ENCODE measurements around the gene SMAD2. TPM values are rescaled to one million over a fixed set of nuclear protein-coding genes. Genes with fewer than 3 reads are reported as not detected.

Gene SMAD2
- total RNA-seq, 4 donors from 2014 or later: 91.1 to 157 (median 129) TPM

DNA sequence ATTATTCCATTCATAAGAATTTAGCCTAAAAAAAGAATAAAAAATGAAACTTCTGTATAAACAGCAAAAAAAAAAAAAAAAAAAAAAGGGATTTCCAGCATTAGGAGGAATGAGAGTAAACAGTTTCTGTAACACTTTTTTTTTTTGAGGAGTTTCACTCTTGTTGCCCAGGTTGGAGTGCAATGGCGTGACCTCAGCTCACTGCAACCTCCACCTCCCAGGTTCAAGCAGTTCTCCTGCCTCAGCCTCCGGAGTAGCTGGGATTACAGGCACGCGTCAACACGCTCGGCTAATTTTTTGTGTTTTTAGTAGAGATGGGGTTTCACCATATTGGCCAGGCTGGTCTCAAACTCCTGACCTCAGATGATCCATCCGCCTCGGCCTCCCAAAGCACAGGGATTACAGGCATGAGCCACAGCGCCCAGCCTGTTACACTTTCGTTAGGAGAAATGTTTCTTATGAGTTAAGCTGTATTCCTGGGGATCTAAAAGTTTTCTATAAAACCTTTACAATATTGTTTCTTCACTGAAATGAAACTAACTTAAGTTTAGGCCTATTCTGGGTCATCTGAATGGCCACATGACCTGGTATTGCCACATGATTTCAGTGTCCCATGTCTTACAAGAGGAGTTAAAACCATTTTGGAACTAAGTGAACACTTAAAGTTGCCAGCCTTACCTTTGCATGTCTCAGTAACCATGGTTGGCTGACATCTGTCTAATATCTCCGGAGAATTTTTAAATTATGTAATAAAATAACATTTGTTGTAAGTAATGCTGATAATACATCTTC, 17.5 kb downstream of the SMAD2 start:
- H3K27ac ChIP-seq: peak overlapping the region in 1 of 3 donors; percentile 18
- H3K27me3 ChIP-seq: no peaks in the 10 kb centered on the region
- H3K9me3 ChIP-seq: no peaks in the 10 kb centered on the region
- 93 to 96% methylated on average over 11 of the region's 11 CpGs for WGBS, 2 donors
- intact Hi-C loops (cut with DNase I): no loop called here
- peaks cover 20 to 40% of the 10 kb centered on the region in 2 donors for H3K4me1 ChIP-seq
- no peak for DNase-seq
- H3K4me3 ChIP-seq (replicated peaks in 1 of 3): no peak overlapping the region
- TF ChIP-seq, protein P1, sequence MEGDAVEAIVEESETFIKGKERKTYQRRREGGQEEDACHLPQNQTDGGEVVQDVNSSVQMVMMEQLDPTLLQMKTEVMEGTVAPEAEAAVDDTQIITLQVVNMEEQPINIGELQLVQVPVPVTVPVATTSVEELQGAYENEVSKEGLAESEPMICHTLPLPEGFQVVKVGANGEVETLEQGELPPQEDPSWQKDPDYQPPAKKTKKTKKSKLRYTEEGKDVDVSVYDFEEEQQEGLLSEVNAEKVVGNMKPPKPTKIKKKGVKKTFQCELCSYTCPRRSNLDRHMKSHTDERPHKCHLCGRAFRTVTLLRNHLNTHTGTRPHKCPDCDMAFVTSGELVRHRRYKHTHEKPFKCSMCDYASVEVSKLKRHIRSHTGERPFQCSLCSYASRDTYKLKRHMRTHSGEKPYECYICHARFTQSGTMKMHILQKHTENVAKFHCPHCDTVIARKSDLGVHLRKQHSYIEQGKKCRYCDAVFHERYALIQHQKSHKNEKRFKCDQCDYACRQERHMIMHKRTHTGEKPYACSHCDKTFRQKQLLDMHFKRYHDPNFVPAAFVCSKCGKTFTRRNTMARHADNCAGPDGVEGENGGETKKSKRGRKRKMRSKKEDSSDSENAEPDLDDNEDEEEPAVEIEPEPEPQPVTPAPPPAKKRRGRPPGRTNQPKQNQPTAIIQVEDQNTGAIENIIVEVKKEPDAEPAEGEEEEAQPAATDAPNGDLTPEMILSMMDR (IDR thresholded peaks at IDR 0.05): no peak
- TF ChIP-seq POLR2A (IDR thresholded peaks at IDR 0.05): no peak
- no peaks in the 10 kb centered on the region for H3K36me3 ChIP-seq

GRCh38 chr18:47912343-47912742, 18.1 kb downstream of the SMAD2 start:
- no peak for DNase-seq

DNA sequence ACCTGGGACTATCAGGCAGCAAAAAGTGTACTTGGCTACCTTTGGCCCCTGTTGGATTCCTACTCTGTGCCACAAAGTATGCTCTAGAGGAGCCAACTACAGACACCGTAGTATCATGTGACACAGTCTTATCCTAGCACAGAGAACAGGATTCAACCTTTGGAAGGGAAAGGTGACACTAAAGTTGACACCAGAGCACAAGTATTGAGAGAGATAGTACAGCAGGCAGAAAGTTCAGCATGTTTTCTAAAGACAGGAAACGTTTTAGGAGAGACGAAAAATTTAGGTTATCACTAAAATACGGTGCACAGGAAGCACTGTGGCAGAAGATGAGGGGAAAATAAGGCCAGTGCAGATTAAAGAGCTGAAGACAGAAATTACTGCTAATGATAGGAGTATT, 18.6 kb downstream of the SMAD2 start:
- Histone ChIP-seq H3K36me3 (no peaks in the 10 kb centered on the region), H3K27me3 (no peaks in the 10 kb centered on the region), H3K4me1 (peaks cover 17 to 38% of the 10 kb centered on the region in 2 donors), H3K4me3 (replicated peaks in 1 of 3) (no peak overlapping the region), H3K27ac (peak overlapping the region in 1 of 3 donors; percentile 37), H3K9me3 (no peaks in the 10 kb centered on the region)
- DNase-seq: no peak
- intact Hi-C loops (cut with DNase I): no loop called here
- WGBS, 2 donors: 67 to 69% methylated on average over 4 of the region's 4 CpGs
- no peak for TF ChIP-seq POLR2A (IDR thresholded peaks at IDR 0.05)
- TF ChIP-seq, protein P1 (IDR thresholded peaks at IDR 0.05): no peak

More at GRCh38 chr18:47912343-47912742, 18.1 kb downstream of the SMAD2 start:
- TF ChIP-seq, protein P1 (IDR thresholded peaks at IDR 0.05): no peak
- no peak for TF ChIP-seq POLR2A (IDR thresholded peaks at IDR 0.05)
- H3K4me1 ChIP-seq: peaks cover 20 to 40% of the 10 kb centered on the region in 2 donors
- 79 to 87% methylated on average over 1 of the region's 1 CpG for WGBS, 2 donors
- H3K27ac ChIP-seq: peak overlapping the region in 1 of 3 donors; percentile 37
- intact Hi-C loops (cut with DNase I): no loop called here
- no peaks in the 10 kb centered on the region for H3K9me3 ChIP-seq
- H3K27me3 ChIP-seq: no peaks in the 10 kb centered on the region
- no peaks in the 10 kb centered on the region for H3K36me3 ChIP-seq
- no peak overlapping the region for H3K4me3 ChIP-seq (replicated peaks in 1 of 3)

DNA sequence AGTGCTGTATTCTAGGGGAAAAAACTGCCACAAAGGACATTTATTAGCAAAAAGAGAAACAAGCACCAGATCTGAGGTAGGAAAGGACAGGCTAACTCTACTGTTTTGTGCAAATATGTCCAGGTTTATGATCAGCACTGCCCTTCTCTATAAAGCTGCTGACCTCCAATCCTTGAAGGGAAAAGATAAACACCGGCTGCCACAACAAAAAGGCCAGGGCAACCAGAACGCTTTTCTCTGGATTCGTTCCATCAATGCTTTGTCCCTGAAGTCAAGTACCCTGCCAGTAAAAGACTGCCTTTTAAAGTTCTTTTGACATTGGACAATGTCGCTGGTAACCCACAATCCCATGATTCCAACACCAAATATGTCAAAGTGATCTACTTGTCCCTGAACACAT, 21.0 kb downstream of the SMAD2 start:
- intact Hi-C loops (cut with DNase I): no loop called here
- DNase-seq: no peak
- no peak for TF ChIP-seq POLR2A (IDR thresholded peaks at IDR 0.05)
- TF ChIP-seq, protein P1 (IDR thresholded peaks at IDR 0.05): no peak
- Histone ChIP-seq H3K27me3 (no peaks in the 10 kb centered on the region), H3K27ac (no peak overlapping the region), H3K9me3 (no peaks in the 10 kb centered on the region), H3K4me3 (replicated peaks in 1 of 3) (no peak overlapping the region), H3K4me1 (peaks cover 9 to 36% of the 10 kb centered on the region in 2 donors), H3K36me3 (no peaks in the 10 kb centered on the region)
- WGBS, 2 donors: 59 to 67% methylated on average over 4 of the region's 4 CpGs

DNA sequence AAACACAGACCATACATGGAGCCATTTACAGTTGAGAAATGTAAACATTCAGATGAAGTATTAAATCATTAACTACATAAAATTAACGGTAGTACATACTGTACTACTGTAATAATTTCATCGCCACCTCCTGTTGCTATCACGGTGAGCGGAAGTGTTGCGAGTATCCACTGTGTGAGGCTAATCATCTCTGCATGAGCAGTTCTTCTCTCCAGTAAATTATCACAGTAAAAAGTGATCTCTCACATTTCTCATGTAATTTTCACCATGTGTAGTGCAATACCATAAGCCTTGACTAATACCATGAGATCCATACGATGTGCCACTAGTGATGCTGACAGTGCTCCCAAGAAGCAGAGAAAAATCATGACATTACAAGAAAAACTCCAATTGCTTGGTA, 21.9 kb downstream of the SMAD2 start:
- intact Hi-C loops (cut with DNase I): no loop called here
- DNase-seq: no peak
- Histone ChIP-seq H3K27ac (no peak overlapping the region), H3K36me3 (no peaks in the 10 kb centered on the region), H3K4me1 (peaks cover 9 to 29% of the 10 kb centered on the region in 2 donors), H3K4me3 (replicated peaks in 1 of 3) (no peak overlapping the region), H3K9me3 (no peaks in the 10 kb centered on the region), H3K27me3 (no peaks in the 10 kb centered on the region)
- TF ChIP-seq, protein P1 (IDR thresholded peaks at IDR 0.05): no peak
- TF ChIP-seq POLR2A (IDR thresholded peaks at IDR 0.05): no peak
- 98% methylated on average over 6 of the region's 6 CpGs for WGBS, 2 donors

All from thyroid gland (tissue), 4 donors.